ENCODE data around the gene FOXO4. TPM values are rescaled to one million over a fixed set of nuclear protein-coding genes. Genes with fewer than 3 reads are reported as not detected.

Gene FOXO4
- polyA plus RNA-seq, 2 of the 4 experiments (the other 2 are of a cell fraction), result 1.0 to 2.3 TPM

DNA sequence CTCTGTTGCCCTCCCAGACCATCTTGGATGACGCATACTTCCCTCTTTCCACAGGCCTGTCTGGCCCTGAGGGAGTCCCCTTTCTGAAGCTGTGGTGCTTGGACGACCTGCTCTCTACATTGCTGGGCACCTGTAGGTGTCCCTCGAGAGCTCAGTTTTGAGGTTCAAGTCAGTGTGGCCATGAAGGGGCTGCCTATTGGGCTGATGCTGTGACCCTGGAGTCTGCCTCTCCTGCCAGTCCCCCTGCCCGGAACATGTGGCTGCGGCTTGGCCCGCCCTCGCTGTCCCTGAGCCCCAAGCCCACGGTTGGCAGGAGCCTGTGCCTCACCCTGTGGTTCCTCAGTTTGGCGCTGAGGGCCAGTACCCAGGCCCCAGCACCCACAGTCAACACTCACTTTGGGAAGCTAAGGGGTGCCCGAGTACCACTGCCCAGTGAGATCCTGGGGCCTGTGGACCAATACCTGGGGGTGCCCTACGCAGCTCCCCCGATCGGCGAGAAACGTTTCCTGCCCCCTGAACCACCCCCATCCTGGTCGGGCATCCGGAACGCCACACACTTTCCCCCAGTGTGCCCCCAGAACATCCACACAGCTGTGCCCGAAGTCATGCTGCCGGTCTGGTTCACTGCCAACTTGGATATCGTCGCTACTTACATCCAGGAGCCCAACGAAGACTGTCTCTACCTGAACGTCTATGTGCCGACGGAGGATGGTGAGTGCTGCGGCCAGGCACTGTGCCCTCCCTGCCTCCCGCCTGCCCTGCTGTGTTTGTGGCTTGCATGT lies 52.0 kb downstream of the FOXO4 start:
- Histone ChIP-seq H3K4me3 (no peak overlapping the region), H3K27ac (no peak overlapping the region), H3K4me2 (no peak overlapping the region), H3K9me3 (no peaks in the 10 kb centered on the region), H3K4me1 (peaks cover 11% of the 10 kb centered on the region)
- FAIRE-seq (no peak), DNase-seq (ENCODE audit: low read depth in 1 of 2, low spot score in 1 of 2) (no peak), ATAC-seq (no peak)
- POLR2A ChIA-PET, result no interaction called here
- TF ChIP-seq FOSB (CRISPR knock-in tag; IDR thresholded peaks at IDR 0.05), result no peak
- TF ChIP-seq KDM1A (IDR thresholded peaks at IDR 0.05; ENCODE audit: low read depth), result no peak
- TF ChIP-seq NR3C1 (IDR thresholded peaks at IDR 0.05), result no peak
- no peak for TF ChIP-seq HDAC2 (IDR thresholded peaks at IDR 0.05)
- TF ChIP-seq MAZ (IDR thresholded peaks at IDR 0.05; ENCODE audit: borderline replicate concordance, low read depth, low read length), result no peak
- TF ChIP-seq, protein P1, sequence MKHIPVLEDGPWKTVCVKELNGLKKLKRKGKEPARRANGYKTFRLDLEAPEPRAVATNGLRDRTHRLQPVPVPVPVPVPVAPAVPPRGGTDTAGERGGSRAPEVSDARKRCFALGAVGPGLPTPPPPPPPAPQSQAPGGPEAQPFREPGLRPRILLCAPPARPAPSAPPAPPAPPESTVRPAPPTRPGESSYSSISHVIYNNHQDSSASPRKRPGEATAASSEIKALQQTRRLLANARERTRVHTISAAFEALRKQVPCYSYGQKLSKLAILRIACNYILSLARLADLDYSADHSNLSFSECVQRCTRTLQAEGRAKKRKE (CRISPR knock-in tag; IDR thresholded peaks at IDR 0.05; ENCODE audit: low read depth), result no peak
- no peak for TF ChIP-seq HOXA7 (CRISPR knock-in tag; IDR thresholded peaks at IDR 0.05)
- TF ChIP-seq, protein P2, sequence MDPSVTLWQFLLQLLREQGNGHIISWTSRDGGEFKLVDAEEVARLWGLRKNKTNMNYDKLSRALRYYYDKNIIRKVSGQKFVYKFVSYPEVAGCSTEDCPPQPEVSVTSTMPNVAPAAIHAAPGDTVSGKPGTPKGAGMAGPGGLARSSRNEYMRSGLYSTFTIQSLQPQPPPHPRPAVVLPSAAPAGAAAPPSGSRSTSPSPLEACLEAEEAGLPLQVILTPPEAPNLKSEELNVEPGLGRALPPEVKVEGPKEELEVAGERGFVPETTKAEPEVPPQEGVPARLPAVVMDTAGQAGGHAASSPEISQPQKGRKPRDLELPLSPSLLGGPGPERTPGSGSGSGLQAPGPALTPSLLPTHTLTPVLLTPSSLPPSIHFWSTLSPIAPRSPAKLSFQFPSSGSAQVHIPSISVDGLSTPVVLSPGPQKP (IDR thresholded peaks at IDR 0.05; ENCODE audit: low read depth, low read length), result no peak
- no peak for TF ChIP-seq KDM5A (IDR thresholded peaks at IDR 0.05)
- CTCF ChIA-PET, result interaction anchor here (0.6 to 1.4 kb wide), 3 partner anchors 9 to 35 kb away, joined by 3 to 5 read pairs (median 4); no protein-coding TSS in a partner anchor
- WGBS (ENCODE audit: missing lambda C conversion rate), result 95% methylated on average over 12 of the region's 28 CpGs

DNA sequence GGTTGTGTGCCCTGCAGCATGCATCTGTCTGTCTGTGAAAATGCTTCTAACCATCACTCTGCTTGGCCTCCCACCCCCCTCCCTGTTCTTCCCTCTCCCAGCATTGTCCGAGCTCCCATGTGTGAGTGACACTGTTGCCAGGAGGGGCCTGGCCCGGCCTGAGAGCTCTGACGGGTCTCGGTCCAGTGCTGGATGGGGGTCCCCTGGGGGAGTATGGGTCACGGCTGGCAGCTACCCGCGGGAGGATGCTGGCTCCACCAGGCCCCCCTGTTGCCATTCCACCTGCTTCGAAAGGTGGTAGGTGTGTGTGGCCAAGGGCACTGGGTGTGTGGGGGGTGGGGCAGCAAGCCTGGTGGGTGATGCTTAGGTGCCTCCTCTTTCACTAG lies 52.6 kb downstream of the FOXO4 start:
- CTCF ChIA-PET, result interaction anchor here (0.6 to 1.0 kb wide), 2 partner anchors 9 to 35 kb away, joined by 3 to 4 read pairs; no protein-coding TSS in a partner anchor
- DNase-seq (ENCODE audit: low read depth in 1 of 2, low spot score in 1 of 2), result no peak
- WGBS (ENCODE audit: missing lambda C conversion rate), result no CpG with 5 or more reads among the region's 8 CpGs
- TF ChIP-seq CBX2 (IDR thresholded peaks at IDR 0.05; ENCODE audit: borderline replicate concordance, low read depth) (no peak), ZC3H11A (IDR thresholded peaks at IDR 0.05) (no peak)
- POLR2A ChIA-PET, result no interaction called here
- FAIRE-seq, result no peak
- Histone ChIP-seq H3K9me3 (no peaks in the 10 kb centered on the region), H3K4me2 (no peak overlapping the region), H3K4me3 (no peak overlapping the region), H3K4me1 (peaks cover 11% of the 10 kb centered on the region), H3K27ac (no peak overlapping the region)
- ATAC-seq, result no peak

DNA sequence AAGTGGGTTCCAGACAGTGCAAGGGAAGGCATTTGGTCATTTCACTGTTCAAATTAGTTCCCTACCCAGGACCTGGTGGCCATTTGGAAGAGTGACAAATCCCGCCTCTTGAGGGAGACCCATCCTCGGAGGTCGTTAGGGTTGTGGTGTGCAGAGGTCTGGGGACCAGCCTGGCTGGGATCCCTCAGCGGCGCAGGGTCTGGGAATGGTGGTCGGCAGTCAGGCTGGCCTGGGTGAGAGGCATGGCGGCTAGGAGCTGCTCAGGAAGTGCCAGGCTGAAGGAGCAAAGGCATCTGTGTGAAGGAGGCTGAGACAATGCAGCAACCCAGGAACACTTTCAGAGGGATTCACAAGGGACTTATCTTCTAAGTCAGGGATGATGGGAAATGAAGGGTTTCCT lies 55.7 kb downstream of the FOXO4 start:
- ChIA-PET POLR2A (no interaction called here), CTCF (no interaction called here)
- FAIRE-seq (no peak), DNase-seq (ENCODE audit: low read depth in 1 of 2, low spot score in 1 of 2) (no peak), ATAC-seq (no peak)
- Histone ChIP-seq H3K4me1 (peaks cover 2% of the 10 kb centered on the region; the same call in 1 of the 3 replicates), H3K4me3 (no peak overlapping the region), H3K9me3 (no peaks in the 10 kb centered on the region), H3K4me2 (no peak overlapping the region), H3K27ac (no peak overlapping the region)
- TF ChIP-seq, protein P3, sequence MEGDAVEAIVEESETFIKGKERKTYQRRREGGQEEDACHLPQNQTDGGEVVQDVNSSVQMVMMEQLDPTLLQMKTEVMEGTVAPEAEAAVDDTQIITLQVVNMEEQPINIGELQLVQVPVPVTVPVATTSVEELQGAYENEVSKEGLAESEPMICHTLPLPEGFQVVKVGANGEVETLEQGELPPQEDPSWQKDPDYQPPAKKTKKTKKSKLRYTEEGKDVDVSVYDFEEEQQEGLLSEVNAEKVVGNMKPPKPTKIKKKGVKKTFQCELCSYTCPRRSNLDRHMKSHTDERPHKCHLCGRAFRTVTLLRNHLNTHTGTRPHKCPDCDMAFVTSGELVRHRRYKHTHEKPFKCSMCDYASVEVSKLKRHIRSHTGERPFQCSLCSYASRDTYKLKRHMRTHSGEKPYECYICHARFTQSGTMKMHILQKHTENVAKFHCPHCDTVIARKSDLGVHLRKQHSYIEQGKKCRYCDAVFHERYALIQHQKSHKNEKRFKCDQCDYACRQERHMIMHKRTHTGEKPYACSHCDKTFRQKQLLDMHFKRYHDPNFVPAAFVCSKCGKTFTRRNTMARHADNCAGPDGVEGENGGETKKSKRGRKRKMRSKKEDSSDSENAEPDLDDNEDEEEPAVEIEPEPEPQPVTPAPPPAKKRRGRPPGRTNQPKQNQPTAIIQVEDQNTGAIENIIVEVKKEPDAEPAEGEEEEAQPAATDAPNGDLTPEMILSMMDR (IDR thresholded peaks at IDR 0.05), result no peak
- TF ChIP-seq FOSB (CRISPR knock-in tag; IDR thresholded peaks at IDR 0.05), result no peak
- TF ChIP-seq RARB (CRISPR knock-in tag; IDR thresholded peaks at IDR 0.05), result no peak
- TF ChIP-seq, protein P4, sequence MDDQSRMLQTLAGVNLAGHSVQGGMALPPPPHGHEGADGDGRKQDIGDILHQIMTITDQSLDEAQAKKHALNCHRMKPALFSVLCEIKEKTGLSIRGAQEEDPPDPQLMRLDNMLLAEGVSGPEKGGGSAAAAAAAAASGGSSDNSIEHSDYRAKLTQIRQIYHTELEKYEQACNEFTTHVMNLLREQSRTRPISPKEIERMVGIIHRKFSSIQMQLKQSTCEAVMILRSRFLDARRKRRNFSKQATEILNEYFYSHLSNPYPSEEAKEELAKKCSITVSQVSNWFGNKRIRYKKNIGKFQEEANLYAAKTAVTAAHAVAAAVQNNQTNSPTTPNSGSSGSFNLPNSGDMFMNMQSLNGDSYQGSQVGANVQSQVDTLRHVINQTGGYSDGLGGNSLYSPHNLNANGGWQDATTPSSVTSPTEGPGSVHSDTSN (IDR thresholded peaks at IDR 0.05), result no peak
- no peak for TF ChIP-seq ZNF302 (CRISPR knock-in tag; IDR thresholded peaks at IDR 0.05)
- 57% methylated on average over 6 of the region's 7 CpGs for WGBS (ENCODE audit: missing lambda C conversion rate)

Small RNA genes lying within 50 kb of the gene (small RNA-seq; reads per million reads assigned to genes)
- gene CXorf65, result 0 reads per million in 6 experiments

Other genes with a start within 250 kb of the FOXO4 start
- gene TEX11, start 187.1 kb upstream of the FOXO4 start, polyA plus RNA-seq (2011; rRNA removed), result not detected in 2 replicates
- gene TEX11, start 187.1 kb upstream of the FOXO4 start, polyA plus RNA-seq (2017; fragmentation: RNase III; extraction: RNeasy Plus Mini Kit Qiagen cat#74134 plus additional on column Dnase treatment), result not detected in 3 replicates
- 0.05 and 0.08 TPM in 2 replicates for gene SLC7A3, start 164.8 kb upstream of the FOXO4 start, polyA plus RNA-seq (2011; rRNA removed)
- not detected in 3 replicates for gene SLC7A3, start 164.8 kb upstream of the FOXO4 start, polyA plus RNA-seq (2017; fragmentation: RNase III; extraction: RNeasy Plus Mini Kit Qiagen cat#74134 plus additional on column Dnase treatment)
- gene SNX12, start 27.5 kb upstream of the FOXO4 start, polyA plus RNA-seq (2011; rRNA removed), result 82.4 and 84.4 TPM in 2 replicates
- 71.6 to 78.5 TPM (median 78.4 TPM) in 3 replicates for gene SNX12, start 27.5 kb upstream of the FOXO4 start, polyA plus RNA-seq (2017; fragmentation: RNase III; extraction: RNeasy Plus Mini Kit Qiagen cat#74134 plus additional on column Dnase treatment)
- gene CXorf65, start 10.9 kb downstream of the FOXO4 start, polyA plus RNA-seq (2011; rRNA removed), result not detected in 2 replicates
- gene CXorf65, start 10.9 kb downstream of the FOXO4 start, polyA plus RNA-seq (2017; fragmentation: RNase III; extraction: RNeasy Plus Mini Kit Qiagen cat#74134 plus additional on column Dnase treatment), result not detected in 3 replicates
- gene IL2RG, start 15.7 kb downstream of the FOXO4 start, polyA plus RNA-seq (2011; rRNA removed), result 0.09 and 0.23 TPM in 2 replicates
- gene IL2RG, start 15.7 kb downstream of the FOXO4 start, polyA plus RNA-seq (2017; fragmentation: RNase III; extraction: RNeasy Plus Mini Kit Qiagen cat#74134 plus additional on column Dnase treatment), result 0.12 to 0.22 TPM (median 0.12 TPM) in 3 replicates
- gene MED12, start 22.7 kb downstream of the FOXO4 start, polyA plus RNA-seq (2011; rRNA removed), result 12.6 and 35.0 TPM in 2 replicates
- gene MED12, start 22.7 kb downstream of the FOXO4 start, polyA plus RNA-seq (2017; fragmentation: RNase III; extraction: RNeasy Plus Mini Kit Qiagen cat#74134 plus additional on column Dnase treatment), result 13.5 to 15.4 TPM (median 14.4 TPM) in 3 replicates
- gene NLGN3, start 49.0 kb downstream of the FOXO4 start, polyA plus RNA-seq (2011; rRNA removed), result 1.00 and 1.7 TPM in 2 replicates
- 0.60 to 0.84 TPM (median 0.82 TPM) in 3 replicates for gene NLGN3, start 49.0 kb downstream of the FOXO4 start, polyA plus RNA-seq (2017; fragmentation: RNase III; extraction: RNeasy Plus Mini Kit Qiagen cat#74134 plus additional on column Dnase treatment)
- 0.39 and 0.67 TPM in 2 replicates for gene GJB1, start 127.4 kb downstream of the FOXO4 start, polyA plus RNA-seq (2011; rRNA removed)
- 0.10 to 0.15 TPM (median 0.13 TPM) in 3 replicates for gene GJB1, start 127.4 kb downstream of the FOXO4 start, polyA plus RNA-seq (2017; fragmentation: RNase III; extraction: RNeasy Plus Mini Kit Qiagen cat#74134 plus additional on column Dnase treatment)
- gene ZMYM3, start 158.3 kb downstream of the FOXO4 start, polyA plus RNA-seq (2011; rRNA removed), result 18.8 and 23.2 TPM in 2 replicates
- 16.5 to 22.0 TPM (median 19.1 TPM) in 3 replicates for gene ZMYM3, start 158.3 kb downstream of the FOXO4 start, polyA plus RNA-seq (2017; fragmentation: RNase III; extraction: RNeasy Plus Mini Kit Qiagen cat#74134 plus additional on column Dnase treatment)
- 362 and 631 TPM in 2 replicates for gene NONO, start 187.8 kb downstream of the FOXO4 start, polyA plus RNA-seq (2011; rRNA removed)
- 384 to 405 TPM (median 403 TPM) in 3 replicates for gene NONO, start 187.8 kb downstream of the FOXO4 start, polyA plus RNA-seq (2017; fragmentation: RNase III; extraction: RNeasy Plus Mini Kit Qiagen cat#74134 plus additional on column Dnase treatment)
- 3.1 and 3.6 TPM in 2 replicates for gene ITGB1BP2, start 205.9 kb downstream of the FOXO4 start, polyA plus RNA-seq (2011; rRNA removed)
- 1.4 to 2.4 TPM (median 2.0 TPM) in 3 replicates for gene ITGB1BP2, start 205.9 kb downstream of the FOXO4 start, polyA plus RNA-seq (2017; fragmentation: RNase III; extraction: RNeasy Plus Mini Kit Qiagen cat#74134 plus additional on column Dnase treatment)

Data from A549 (cell line).